H1 (cell line): ENCODE results near the gene SLC39A2. TPM values are rescaled to one million over a fixed set of nuclear protein-coding genes. Genes with fewer than 3 reads are reported as not detected.

Experiments used
- CTCF ChIA-PET: fragments of 300-600 bp; sonication (Branson Sonifier 250); formaldehyde crosslinking; loops from one replicate; lab custom pipeline; 2021; ENCODE audit not compliant: partially characterized antibody; lab: Charles Lee
- POLR2A ChIA-PET: fragments of 300-600 bp; sonication (Branson Sonifier 250); formaldehyde crosslinking; loops from one replicate; lab custom pipeline; 2021; ENCODE audit warnings: inconsistent platforms; ENCODE audit not compliant: partially characterized antibody; lab: Charles Lee
- DNase-seq, 2 experiments: peaks; one replicate each; pipeline versions ENCODE4 v3.0.0 to v3.0.0-alpha.2; 2010 to 2022; ENCODE audit warnings: low spot score in 2 of 2, low read depth in 1 of 2, mixed read lengths in 1 of 2
- FAIRE-seq: peaks from 2 replicates; lab custom pipeline; 2011; peaks lifted over from hg19 to GRCh38; lab: Jason Lieb, UNC
- H2AFZ ChIP-seq: 2 replicates; pipeline ENCODE4 v1.8.1; 2012; ENCODE audit warnings: low read length, inconsistent platforms
- H2AK5ac ChIP-seq: 2 replicates; pipeline ENCODE4 v1.6.1; 2013; ENCODE audit warnings: low read depth, low read length
- H2BK120ac ChIP-seq: replicated peaks from 2 replicates; pipeline ENCODE3; 2013; ENCODE audit warnings: low read depth, low read length, inconsistent platforms
- H2BK12ac ChIP-seq: 2 replicates; pipeline ENCODE4 v1.6.1; 2013; ENCODE audit warnings: low read depth, low read length
- H2BK15ac ChIP-seq: 2 replicates; pipeline ENCODE4 v1.6.1; 2013; ENCODE audit warnings: low read length
- H2BK20ac ChIP-seq: 2 replicates; pipeline ENCODE4 v1.6.1; 2013; ENCODE audit warnings: low read length
- H2BK5ac ChIP-seq: 2 replicates; pipeline ENCODE4 v1.6.1; 2013; ENCODE audit warnings: low read depth, low read length
- H3K14ac ChIP-seq: 2 replicates; pipeline ENCODE4 v1.6.1; 2013; ENCODE audit warnings: inconsistent platforms; ENCODE audit not compliant: insufficient read length
- H3K18ac ChIP-seq: 2 replicates; pipeline ENCODE4 v1.6.1; 2013; ENCODE audit warnings: low read length; ENCODE audit errors: extremely low read depth
- H3K23ac ChIP-seq: 2 replicates; pipeline ENCODE4 v1.6.1; 2013; ENCODE audit warnings: inconsistent platforms; ENCODE audit not compliant: insufficient read length
- H3K23me2 ChIP-seq: 2 replicates; pipeline ENCODE4 v1.6.1; 2013; ENCODE audit warnings: low read depth, low read length
- H3K27ac ChIP-seq: 2 replicates; pipeline ENCODE4 v1.6.1; 2011; ENCODE audit warnings: low read depth, low read length, inconsistent platforms
- H3K27me3 ChIP-seq, 4 experiments: replicated peaks in 1 of 4; 1 replicate in 1 of 4; 2 replicates in 3 of 4; pipeline versions ENCODE4 v1.6.1 to v1.8.1; 2011 to 2013; ENCODE audit warnings: low read length in 3 of 4, mild to moderate bottlenecking in 3 of 4, inconsistent platforms in 2 of 4, mixed read lengths in 2 of 4, moderate library complexity in 1 of 4; ENCODE audit not compliant: control insufficient read depth in 3 of 4, insufficient read depth in 3 of 4; ENCODE audit errors: extremely low read depth in 1 of 4
- H3K36me3 ChIP-seq, 4 experiments: 2 replicates each; pipeline versions ENCODE4 v1.6.1 to v1.8.1; 2011 to 2013; ENCODE audit warnings: mild to moderate bottlenecking in 4 of 4, low read length in 3 of 4, moderate library complexity in 2 of 4, control low read depth in 1 of 4, inconsistent platforms in 1 of 4; ENCODE audit not compliant: insufficient read depth in 4 of 4, control insufficient read depth in 2 of 4
- H3K4ac ChIP-seq: replicated peaks from 2 replicates; pipeline ENCODE3; 2013; ENCODE audit warnings: low read length, low read depth, mixed read lengths, inconsistent platforms; ENCODE audit not compliant: insufficient read length
- H3K4me1 ChIP-seq, 4 experiments: replicated peaks in 1 of 4; 1 replicate in 1 of 4; 2 replicates in 3 of 4; pipeline versions ENCODE4 v1.6.1 to v1.8.1; 2011 to 2013; ENCODE audit warnings: low read length in 3 of 4, inconsistent platforms in 2 of 4, mixed read lengths in 1 of 4; ENCODE audit not compliant: insufficient read depth in 4 of 4, control insufficient read depth in 3 of 4
- H3K4me2 ChIP-seq, 2 experiments: 2 replicates each; pipeline versions ENCODE4 v1.6.1 to v1.8.1; 2011 to 2013; ENCODE audit warnings: low read depth in 2 of 2, low read length in 2 of 2, control low read depth in 1 of 2, inconsistent platforms in 1 of 2, mild to moderate bottlenecking in 1 of 2; ENCODE audit not compliant: insufficient read depth in 1 of 2
- H3K4me3 ChIP-seq, 4 experiments: fragments of 200-600, 300-600 bp in 1 of 4; sonication (generic), shearing (Covaris generic), sonication (Bioruptor Twin) in 1 of 4; 2 replicates each; pipeline versions ENCODE4 v1.5.1 to v1.8.1; 2011 to 2016; ENCODE audit warnings: low read length in 4 of 4, low read depth in 3 of 4, control low read depth in 2 of 4, inconsistent platforms in 2 of 4, mild to moderate bottlenecking in 2 of 4, mixed read lengths in 1 of 4, moderate library complexity in 1 of 4; ENCODE audit not compliant: insufficient read depth in 2 of 4; ENCODE audit errors: extremely low read depth in 1 of 4
- H3K56ac ChIP-seq: replicated peaks from 2 replicates; pipeline ENCODE3; 2013; ENCODE audit warnings: low read depth, mild to moderate bottlenecking, mixed read lengths, low read length, inconsistent platforms; ENCODE audit not compliant: insufficient read length
- H3K79me1 ChIP-seq: 2 replicates; pipeline ENCODE4 v1.6.1; 2013; ENCODE audit warnings: low read depth, low read length, control low read depth
- H3K79me2 ChIP-seq, 2 experiments: 2 replicates each; pipeline versions ENCODE4 v1.6.1 to v1.8.1; 2012 to 2013; ENCODE audit warnings: low read length in 2 of 2, mild to moderate bottlenecking in 2 of 2, inconsistent platforms in 1 of 2; ENCODE audit not compliant: insufficient read depth in 2 of 2, control insufficient read depth in 1 of 2
- H3K9ac ChIP-seq, 4 experiments: replicated peaks in 1 of 4; 1 replicate in 1 of 4; 2 replicates in 3 of 4; pipeline versions ENCODE4 v1.6.1 to v1.8.1; 2011 to 2013; ENCODE audit warnings: low read depth in 3 of 4, low read length in 3 of 4, control low read depth in 2 of 4, mild to moderate bottlenecking in 2 of 4, moderate library complexity in 2 of 4, inconsistent platforms in 1 of 4; ENCODE audit errors: extremely low read depth in 1 of 4
- H3K9me3 ChIP-seq, 2 experiments: 2 replicates each; pipeline versions ENCODE4 v1.6.1 to v1.8.1; 2012 to 2013; ENCODE audit warnings: mild to moderate bottlenecking in 2 of 2, moderate library complexity in 2 of 2, control low read depth in 1 of 2, inconsistent platforms in 1 of 2, low read depth in 1 of 2, low read length in 1 of 2, mixed read lengths in 1 of 2; ENCODE audit not compliant: insufficient read depth in 2 of 2
- H4K20me1 ChIP-seq, 2 experiments: replicated peaks in 1 of 2; 2 replicates each; pipeline versions ENCODE3 to v1.8.1; 2011 to 2013; ENCODE audit warnings: inconsistent platforms in 2 of 2, low read length in 2 of 2, mild to moderate bottlenecking in 1 of 2; ENCODE audit not compliant: insufficient read depth in 2 of 2, control insufficient read depth in 1 of 2
- H4K5ac ChIP-seq: 2 replicates; pipeline ENCODE4 v1.6.1; 2013; ENCODE audit warnings: low read length, low read depth, mixed read lengths, inconsistent platforms; ENCODE audit not compliant: insufficient read length
- H4K8ac ChIP-seq: 2 replicates; pipeline ENCODE4 v1.8.0; 2013; ENCODE audit warnings: mild to moderate bottlenecking, moderate library complexity, low read length, inconsistent platforms; ENCODE audit not compliant: insufficient read depth; ENCODE audit errors: extremely low read depth
- H4K91ac ChIP-seq: replicated peaks from 2 replicates; pipeline ENCODE3; 2013; ENCODE audit warnings: low read length, mixed read lengths, inconsistent platforms; ENCODE audit not compliant: insufficient read length
- CREB1 ChIP-seq: IDR thresholded peaks from 2 replicates; pipeline ENCODE4 v1.6.1; 2012; ENCODE audit warnings: inconsistent platforms
- GTF2F1 ChIP-seq: IDR thresholded peaks from 2 replicates; pipeline ENCODE4 v1.6.1; 2012; ENCODE audit warnings: low read depth, low read length, improper control_type of control experiment, borderline replicate concordance
- HDAC6 ChIP-seq: IDR thresholded peaks from one replicate; pipeline ENCODE4 v1.7.1; 2012; ENCODE audit warnings: low read depth, mild to moderate bottlenecking, inconsistent platforms, low read length, moderate library complexity
- JUN ChIP-seq: IDR thresholded peaks from 2 replicates; pipeline ENCODE4 v1.6.1; 2011; ENCODE audit warnings: low read depth, mild to moderate bottlenecking, improper control_type of control experiment, low read length
- KDM1A ChIP-seq: fragments of 200-600, 300-600 bp; sonication (generic); IDR thresholded peaks from 2 replicates; pipeline ENCODE4 v1.7.1; 2016; ENCODE audit warnings: mild to moderate bottlenecking, low read length, borderline replicate concordance
- MAX ChIP-seq: IDR thresholded peaks from 2 replicates; pipeline ENCODE4 v1.6.1; 2012; ENCODE audit warnings: inconsistent platforms
- NANOG ChIP-seq: IDR thresholded peaks from 2 replicates; pipeline ENCODE4 v1.6.1; 2011; ENCODE audit warnings: low read length, low read depth, mild to moderate bottlenecking, inconsistent platforms; ENCODE audit not compliant: insufficient read depth, poor library complexity, severe bottlenecking
- NRF1 ChIP-seq: IDR thresholded peaks from 2 replicates; pipeline ENCODE4 v1.6.1; 2011; ENCODE audit warnings: mild to moderate bottlenecking, low read depth, low read length, improper control_type of control experiment
- RFX5 ChIP-seq: IDR thresholded peaks from 2 replicates; pipeline ENCODE4 v1.6.1; 2011; ENCODE audit warnings: low read depth, low read length, improper control_type of control experiment, borderline replicate concordance
- SP1 ChIP-seq: IDR thresholded peaks from 2 replicates; pipeline ENCODE4 v1.6.1; 2011; ENCODE audit warnings: low read depth, low read length
- SUZ12 ChIP-seq: fragments of 200-600 bp; sonication (generic); IDR thresholded peaks from 2 replicates; pipeline ENCODE4 v1.6.1; 2012; ENCODE audit warnings: mild to moderate bottlenecking, inconsistent platforms, low read length, moderate library complexity, mixed read lengths
- WGBS, 2 experiments: shearing (Covaris generic) in 1 of 2; methylation state at CpG; one replicate each; pipeline versions ENCODE4 v1.1.6 to v1.1.7; 2013 to 2015; ENCODE audit warnings: low lambda C conversion rate in 2 of 2, mixed read lengths in 2 of 2, inconsistent platforms in 1 of 2, low coverage in 1 of 2, missing lambda C conversion rate in 1 of 2; ENCODE audit not compliant: insufficient replicate concordance in 2 of 2, insufficient coverage in 1 of 2, insufficient read length in 1 of 2; ENCODE audit errors: extremely low coverage in 1 of 2, missing lambda C conversion rate in 1 of 2; 5-methylcytosine and 5-hydroxymethylcytosine counted together
- polyA plus RNA-seq, 7 experiments: library from polyadenylated mRNA; depleted of rRNA in 3 of 7; stranded (reverse) in 5 of 7; unstranded in 2 of 7; fragments of >200 nt in 5 of 7; fragments of 200-250 nt in 2 of 7; gene quantifications; 1 replicate in 5 of 7; 2 replicates in 1 of 7; 4 replicates in 1 of 7; pipeline versions ENCODE4 v1.2.1 to v1.2.3, GENCODE V29; 2011 to 2013; ENCODE audit warnings: missing spikeins in 2 of 7, mixed read lengths in 2 of 7
- total RNA-seq: library from RNA; stranded (reverse); fragmentation: NEBNext Ultra II Directional; extraction: Animal tissue kit (Norgen Biotek cat#: 25700); gene quantifications from 2 replicates; pipeline ENCODE4 v1.2.1, GENCODE V29; 2021

The SLC39A2 gene
- total and polyA plus RNA-seq, 2 of the 8 experiments (the other 6 are each of a cell fraction or from before 2014, with no cell fraction given): 0.14 to 0.22 TPM

- Histone ChIP-seq H3K27ac (no peak overlapping the region), H2BK15ac (no peak overlapping the region), H2AK5ac (no peak overlapping the region), H3K4me1 (peaks cover 2 to 7% (median 5%) of the 10 kb centered on the region in 4 experiments; a peak in 5 of 7 replicates), H4K5ac (no peak overlapping the region), H2BK12ac (no peak overlapping the region), H3K79me1 (no peaks in the 10 kb centered on the region), H2AFZ (no peak overlapping the region), H3K23me2 (no peaks in the 10 kb centered on the region), H3K79me2 (no peaks in the 10 kb centered on the region), H3K4me2 (no peak overlapping the region), H3K56ac (no peak overlapping the region), H3K4ac (no peak overlapping the region), H3K36me3 (peaks cover 0 to 5% (median under 1%) of the 10 kb centered on the region in 4 experiments; a peak in 3 of 8 replicates), H3K9me3 (no peaks in the 10 kb centered on the region), H4K20me1 (no peaks in the 10 kb centered on the region), H2BK20ac (no peak overlapping the region), H2BK5ac (no peak overlapping the region), H4K8ac (no peak overlapping the region), H3K4me3 (no peak overlapping the region), H3K23ac (no peak overlapping the region), H3K14ac (no peak overlapping the region), H2BK120ac (no peak overlapping the region), H3K27me3 (no peaks in the 10 kb centered on the region), H4K91ac (no peak overlapping the region), H3K9ac (no peak overlapping the region), H3K18ac (no peak overlapping the region)
- WGBS, 2 experiments: 86% methylated on average over 9 of the region's 9 CpGs; no CpG with 5 or more reads in 1 of the 2 experiments
- TF ChIP-seq SUZ12 (no peak), NANOG (no peak), MAX (no peak), CREB1 (no peak), KDM1A (no peak), SP1 (no peak), NRF1 (no peak), RFX5 (no peak), GTF2F1 (no peak), JUN (no peak), HDAC6 (no peak)
- FAIRE-seq (no peak), DNase-seq (no peak)
- CTCF ChIA-PET: interaction anchor here (0.9 to 16.1 kb wide), 16 partner anchors 9 to 601 kb away, joined by 3 to 371 read pairs (median 41); partner anchors contain the start of genes ARHGEF40, RNASE13, RNASE7 and SLC39A2
- POLR2A ChIA-PET: interaction anchor here (0.6 to 2.8 kb wide), 6 partner anchors 8 to 71 kb away, joined by 3 to 36 read pairs (median 7); partner anchors contain the start of genes NDRG2 and RNASE7
Measured at GRCh38 chr14:21016413-21017190, 17.5 kb downstream of the SLC39A2 start.
